ENCODE results near the gene ST3GAL3.

The ST3GAL3 gene

DNA sequence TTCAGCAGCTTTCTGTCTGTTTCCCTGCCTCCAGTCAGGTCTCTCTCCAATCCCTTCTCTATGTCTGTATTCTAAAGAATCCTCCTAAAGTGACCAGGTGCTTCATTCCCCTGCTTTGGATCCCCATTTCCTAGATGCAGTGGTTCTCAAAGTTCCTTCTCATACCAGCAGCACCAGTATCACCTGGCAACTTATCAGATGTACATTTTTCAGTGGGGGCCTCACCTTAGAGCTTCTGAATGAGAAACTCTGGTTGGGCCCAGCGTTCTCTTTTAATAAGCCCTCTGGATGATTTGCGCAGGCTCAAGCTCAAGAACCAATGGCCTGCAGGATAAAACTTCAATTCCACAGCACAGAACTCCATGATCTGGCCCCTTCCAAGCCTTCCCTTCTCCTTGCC, 200.9 kb downstream of the ST3GAL3 start:
- TF ChIP-seq TARDBP (IDR thresholded peaks at IDR 0.05) (no peak), L3MBTL2 (conservative IDR thresholded peaks at IDR 0.05) (no peak), ZNF384 (IDR thresholded peaks at IDR 0.05) (no peak), HDGF (IDR thresholded peaks at IDR 0.05; ENCODE audit: borderline replicate concordance) (no peak), CTBP1 (IDR thresholded peaks at IDR 0.05; ENCODE audit: borderline replicate concordance) (no peak), FOXA1 (IDR thresholded peaks at IDR 0.05) (no peak), ARNT (IDR thresholded peaks at IDR 0.05) (no peak), FOXM1 (IDR thresholded peaks at IDR 0.05; ENCODE audit: borderline replicate concordance) (no peak), LEF1 (IDR thresholded peaks at IDR 0.05; ENCODE audit: borderline replicate concordance) (no peak), SP1 (IDR thresholded peaks at IDR 0.05) (no peak), BHLHE40 (IDR thresholded peaks at IDR 0.05; ENCODE audit: borderline replicate concordance) (no peak), SUZ12 (IDR thresholded peaks at IDR 0.05) (no peak)
- TF ChIP-seq, protein P1, sequence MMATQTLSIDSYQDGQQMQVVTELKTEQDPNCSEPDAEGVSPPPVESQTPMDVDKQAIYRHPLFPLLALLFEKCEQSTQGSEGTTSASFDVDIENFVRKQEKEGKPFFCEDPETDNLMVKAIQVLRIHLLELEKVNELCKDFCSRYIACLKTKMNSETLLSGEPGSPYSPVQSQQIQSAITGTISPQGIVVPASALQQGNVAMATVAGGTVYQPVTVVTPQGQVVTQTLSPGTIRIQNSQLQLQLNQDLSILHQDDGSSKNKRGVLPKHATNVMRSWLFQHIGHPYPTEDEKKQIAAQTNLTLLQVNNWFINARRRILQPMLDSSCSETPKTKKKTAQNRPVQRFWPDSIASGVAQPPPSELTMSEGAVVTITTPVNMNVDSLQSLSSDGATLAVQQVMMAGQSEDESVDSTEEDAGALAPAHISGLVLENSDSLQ (IDR thresholded peaks at IDR 0.05) = no peak
- ChIA-PET CTCF (no interaction called here), POLR2A (no interaction called here)
- no peak for DNase-seq (ENCODE audit: extremely low spot score)

DNA sequence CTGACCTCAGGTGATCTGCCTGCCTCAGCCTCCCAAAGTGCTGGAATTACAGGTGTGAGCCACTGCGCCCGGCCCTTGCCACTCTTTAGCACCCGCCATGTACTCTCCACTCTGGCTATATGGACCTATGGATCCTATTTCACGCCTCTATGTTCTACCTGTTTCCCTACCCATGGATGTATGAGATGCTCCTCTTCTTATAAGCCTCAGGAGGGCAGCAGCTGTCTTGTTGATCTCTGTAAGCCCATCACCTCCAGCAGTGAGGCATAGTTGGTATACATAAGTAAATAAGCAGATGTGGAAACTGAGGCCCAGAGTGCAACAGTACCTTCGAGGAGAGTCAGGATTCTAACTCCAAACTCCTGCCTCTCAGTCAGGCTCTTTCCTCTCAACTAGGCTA, 201.5 kb downstream of the ST3GAL3 start:
- TF ChIP-seq ARNT (IDR thresholded peaks at IDR 0.05) = no peak
- no peak for TF ChIP-seq HDGF (IDR thresholded peaks at IDR 0.05; ENCODE audit: borderline replicate concordance)
- no peak for TF ChIP-seq SUZ12 (IDR thresholded peaks at IDR 0.05)
- TF ChIP-seq SP1 (IDR thresholded peaks at IDR 0.05) = no peak
- TF ChIP-seq L3MBTL2 (conservative IDR thresholded peaks at IDR 0.05) = no peak
- TF ChIP-seq CTBP1 (IDR thresholded peaks at IDR 0.05; ENCODE audit: borderline replicate concordance) = no peak
- TF ChIP-seq FOXA1 (IDR thresholded peaks at IDR 0.05) = no peak
- no peak for TF ChIP-seq NFRKB (IDR thresholded peaks at IDR 0.05)
- no peak for TF ChIP-seq FOXK2 (IDR thresholded peaks at IDR 0.05)
- TF ChIP-seq, protein P1 (IDR thresholded peaks at IDR 0.05) = no peak
- TF ChIP-seq ELF4 (IDR thresholded peaks at IDR 0.05) = no peak
- no peak for TF ChIP-seq BHLHE40 (IDR thresholded peaks at IDR 0.05; ENCODE audit: borderline replicate concordance)
- no peak for TF ChIP-seq ZNF384 (IDR thresholded peaks at IDR 0.05)
- TF ChIP-seq FOXM1 (IDR thresholded peaks at IDR 0.05; ENCODE audit: borderline replicate concordance) = no peak
- TF ChIP-seq LEF1 (IDR thresholded peaks at IDR 0.05; ENCODE audit: borderline replicate concordance) = no peak
- DNase-seq (ENCODE audit: extremely low spot score) = no peak
- ChIA-PET CTCF (no interaction called here), POLR2A (no interaction called here)

DNA sequence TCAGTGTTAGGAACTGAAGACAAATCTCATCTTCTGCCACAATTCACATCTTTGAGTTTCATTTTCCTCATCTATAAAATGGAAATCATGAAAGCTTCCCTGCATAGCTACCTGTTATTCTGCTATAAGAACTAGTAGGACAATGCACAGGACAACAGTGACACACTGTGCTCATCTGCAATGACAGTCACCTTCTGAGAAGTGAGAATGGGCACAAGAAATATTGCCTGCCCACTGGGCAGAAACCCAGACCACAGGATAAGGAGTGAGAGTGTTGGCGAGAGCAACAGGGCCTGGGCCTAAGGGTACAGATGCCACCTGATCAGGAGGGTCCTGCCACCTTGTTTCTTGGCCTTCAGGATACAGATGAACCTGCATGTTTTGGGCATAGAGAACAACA, 203.0 kb downstream of the ST3GAL3 start:
- CTCF ChIA-PET = no interaction called here
- DNase-seq (ENCODE audit: extremely low spot score) = no peak
- POLR2A ChIA-PET = no interaction called here
- TF ChIP-seq LEF1 (IDR thresholded peaks at IDR 0.05; ENCODE audit: borderline replicate concordance) = no peak
- TF ChIP-seq SP1 (IDR thresholded peaks at IDR 0.05) = no peak
- no peak for TF ChIP-seq HDGF (IDR thresholded peaks at IDR 0.05; ENCODE audit: borderline replicate concordance)
- TF ChIP-seq, protein P1 (IDR thresholded peaks at IDR 0.05) = no peak
- no peak for TF ChIP-seq TARDBP (IDR thresholded peaks at IDR 0.05)
- no peak for TF ChIP-seq CTBP1 (IDR thresholded peaks at IDR 0.05; ENCODE audit: borderline replicate concordance)
- TF ChIP-seq ELF4 (IDR thresholded peaks at IDR 0.05) = no peak
- no peak for TF ChIP-seq FOXK2 (IDR thresholded peaks at IDR 0.05)
- TF ChIP-seq SUZ12 (IDR thresholded peaks at IDR 0.05) = no peak
- no peak for TF ChIP-seq BHLHE40 (IDR thresholded peaks at IDR 0.05; ENCODE audit: borderline replicate concordance)
- TF ChIP-seq L3MBTL2 (conservative IDR thresholded peaks at IDR 0.05) = no peak
- no peak for TF ChIP-seq ARNT (IDR thresholded peaks at IDR 0.05)
- TF ChIP-seq FOXM1 (IDR thresholded peaks at IDR 0.05; ENCODE audit: borderline replicate concordance) = no peak
- TF ChIP-seq ZNF384 (IDR thresholded peaks at IDR 0.05) = no peak
- no peak for TF ChIP-seq NFRKB (IDR thresholded peaks at IDR 0.05)
- TF ChIP-seq FOXA1 (IDR thresholded peaks at IDR 0.05) = no peak

DNA sequence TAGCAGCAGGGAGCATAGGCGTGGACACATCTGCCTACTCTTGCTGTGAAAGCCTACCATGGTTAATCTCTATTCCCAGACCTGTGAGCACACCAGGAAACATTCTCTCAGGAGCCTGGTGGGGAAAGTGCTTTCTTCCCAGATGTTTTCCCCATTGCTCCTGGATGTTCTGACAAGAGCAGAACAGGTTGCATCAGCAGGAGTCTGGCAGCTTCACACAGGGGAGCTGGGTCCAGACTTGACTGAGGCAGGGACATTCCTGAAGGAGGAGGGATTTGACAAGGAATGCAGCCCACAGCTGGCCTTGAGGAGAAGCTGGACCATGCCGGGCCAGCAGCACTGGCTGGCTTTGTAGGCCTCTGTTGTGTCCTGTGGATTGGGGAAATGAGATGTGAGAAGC, 205.3 kb downstream of the ST3GAL3 start:
- no peak for TF ChIP-seq LEF1 (IDR thresholded peaks at IDR 0.05; ENCODE audit: borderline replicate concordance)
- TF ChIP-seq NFRKB (IDR thresholded peaks at IDR 0.05) = no peak
- no peak for TF ChIP-seq CTBP1 (IDR thresholded peaks at IDR 0.05; ENCODE audit: borderline replicate concordance)
- no peak for TF ChIP-seq SUZ12 (IDR thresholded peaks at IDR 0.05)
- no peak for TF ChIP-seq FOXK2 (IDR thresholded peaks at IDR 0.05)
- no peak for TF ChIP-seq FOXA1 (IDR thresholded peaks at IDR 0.05)
- ChIA-PET CTCF (interaction anchor here (1.0 kb wide), 1 partner anchor 23 kb away, joined by 4 read pairs; no protein-coding TSS in a partner anchor), POLR2A (no interaction called here)
- no peak for DNase-seq (ENCODE audit: extremely low spot score)

DNA sequence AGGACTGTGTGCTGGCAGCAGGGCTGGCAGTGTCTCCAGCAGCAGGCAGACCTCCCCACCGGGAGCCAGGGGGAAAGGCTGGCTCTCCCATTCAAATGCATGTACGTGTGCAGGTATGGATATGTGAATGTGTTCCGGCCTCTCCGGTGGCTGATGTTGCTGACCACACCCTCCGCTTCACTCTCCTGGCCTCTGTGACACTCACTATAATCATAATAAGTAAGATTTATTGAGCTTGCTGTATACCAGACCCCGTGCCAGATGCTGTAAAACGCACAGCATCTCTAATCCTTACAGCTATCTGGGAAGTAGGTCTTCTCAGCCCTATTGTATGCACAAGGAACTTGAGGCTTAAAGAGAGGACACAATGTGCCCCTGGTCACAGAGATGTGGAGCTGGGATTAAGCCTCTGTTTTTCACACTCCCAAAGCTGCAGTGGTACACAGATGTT, 205.7 kb downstream of the ST3GAL3 start:
- TF ChIP-seq LEF1 (IDR thresholded peaks at IDR 0.05; ENCODE audit: borderline replicate concordance) (no peak), CTBP1 (IDR thresholded peaks at IDR 0.05; ENCODE audit: borderline replicate concordance) (no peak), BHLHE40 (IDR thresholded peaks at IDR 0.05; ENCODE audit: borderline replicate concordance) (no peak), FOXM1 (IDR thresholded peaks at IDR 0.05; ENCODE audit: borderline replicate concordance) (no peak), ZNF384 (IDR thresholded peaks at IDR 0.05) (no peak), TARDBP (IDR thresholded peaks at IDR 0.05) (no peak), NFRKB (IDR thresholded peaks at IDR 0.05) (no peak)
- TF ChIP-seq, protein P1 (IDR thresholded peaks at IDR 0.05) = no peak
- no peak for DNase-seq (ENCODE audit: extremely low spot score)
- ChIA-PET POLR2A (no interaction called here), CTCF (no interaction called here)
